Common myeloid progenitor, CD34-positive (primary cell): Measurements from ENCODE around the gene OR10A2. TPM values are rescaled to one million over a fixed set of nuclear protein-coding genes. Genes with fewer than 3 reads are reported as not detected.

ENCODE experiments used
- CTCF ChIA-PET: fragments of 350-600 bp; sonication (Branson Sonifier 250); formaldehyde crosslinking; loops from one replicate; lab custom pipeline; 2021; ENCODE audit warnings: antibody characterized with exemption; lab: Charles Lee
- POLR2A ChIA-PET: fragments of 350-600 bp; sonication (Branson Sonifier 250); formaldehyde crosslinking; loops from one replicate; lab custom pipeline; 2021; ENCODE audit warnings: antibody characterized with exemption; lab: Charles Lee
- DNase-seq, 3 donors: peaks; one replicate each; pipeline versions ENCODE4 v3.0.0 to v3.0.0-alpha.2; 2013
- H3K27ac ChIP-seq, 2 experiments: 1 replicate in 1 of 2; 2 replicates in 1 of 2; pipeline ENCODE4 v1.7.0; 2013; ENCODE audit warnings: inconsistent platforms in 2 of 2, low read length in 2 of 2, mild to moderate bottlenecking in 2 of 2, low read depth in 1 of 2, moderate library complexity in 1 of 2; ENCODE audit not compliant: severe bottlenecking in 2 of 2, insufficient read depth in 1 of 2, poor library complexity in 1 of 2
- H3K27me3 ChIP-seq, 5 experiments: replicated peaks in 2 of 5; 1 replicate in 3 of 5; 2 replicates in 2 of 5; pipeline versions ENCODE4 v1.6.1 to v1.7.0; 2013; ENCODE audit warnings: low read length in 4 of 5, mild to moderate bottlenecking in 2 of 5, moderate library complexity in 2 of 5, inconsistent platforms in 1 of 5; ENCODE audit not compliant: insufficient read depth in 5 of 5, control insufficient read depth in 4 of 5
- H3K36me3 ChIP-seq, 4 experiments: 1 replicate in 2 of 4; 2 replicates in 2 of 4; pipeline versions ENCODE4 v1.6.1 to v1.7.0; 2013; ENCODE audit warnings: low read length in 3 of 4, control low read depth in 1 of 4, mild to moderate bottlenecking in 1 of 4; ENCODE audit not compliant: control insufficient read depth in 4 of 4, insufficient read depth in 4 of 4
- H3K4me1 ChIP-seq, 4 experiments: 1 replicate in 3 of 4; 2 replicates in 1 of 4; pipeline versions ENCODE4 v1.6.1 to v1.7.1; 2013; ENCODE audit warnings: low read length in 3 of 4, mild to moderate bottlenecking in 3 of 4, control low read depth in 1 of 4, inconsistent platforms in 1 of 4, moderate library complexity in 1 of 4; ENCODE audit not compliant: control insufficient read depth in 4 of 4, insufficient read depth in 4 of 4; ENCODE audit errors: control extremely low read depth in 1 of 4
- H3K4me3 ChIP-seq, 7 experiments: 1 replicate in 4 of 7; 2 replicates in 3 of 7; pipeline versions ENCODE4 v1.5.1 to v1.7.0; 2013; ENCODE audit warnings: mild to moderate bottlenecking in 7 of 7, low read length in 6 of 7, moderate library complexity in 6 of 7, inconsistent platforms in 2 of 7, low read depth in 2 of 7, control low read depth in 1 of 7; ENCODE audit not compliant: insufficient read depth in 4 of 7, control insufficient read depth in 1 of 7; ENCODE audit errors: extremely low read depth in 1 of 7
- H3K9me3 ChIP-seq, 5 experiments: 1 replicate in 4 of 5; 2 replicates in 1 of 5; pipeline versions ENCODE4 v1.6.1 to v1.7.1; 2013; ENCODE audit warnings: low read length in 4 of 5, mild to moderate bottlenecking in 2 of 5, inconsistent platforms in 1 of 5, low read depth in 1 of 5, moderate library complexity in 1 of 5; ENCODE audit not compliant: control insufficient read depth in 4 of 5, insufficient read depth in 2 of 5; ENCODE audit errors: control extremely low read depth in 1 of 5
- WGBS: methylation state at CpG from one replicate; pipeline ENCODE4 v1.1.5; 2013; ENCODE audit not compliant: insufficient coverage; 5-methylcytosine and 5-hydroxymethylcytosine counted together
- polyA plus RNA-seq: library from polyadenylated mRNA; unstranded; fragments of 120-200 nt; gene quantifications from one replicate; pipeline ENCODE4 v1.2.1, GENCODE V29; 2013

OR10A2 gene
- 0.05 TPM for polyA plus RNA-seq

GRCh38 chr11:6862961-6863360, at the start of gene OR10A2:
Gene OR10A2, plus strand, starts transcription at chr11:6863057. Its CDS starts 6,698 bp downstream, at chr11:6869755.
- H3K4me3 ChIP-seq, result no peak within 1 kb of the TSS
- no peak for DNase-seq
- no peak within 1 kb of the TSS for H3K27ac ChIP-seq
- ChIA-PET CTCF (no interaction called here), POLR2A (no interaction called here)
- H3K36me3 ChIP-seq, result no peaks in the 10 kb centered on the region
- H3K4me1 ChIP-seq, result no peaks in the 10 kb centered on the region
- no peaks in the 10 kb centered on the region for H3K9me3 ChIP-seq
- WGBS, result 83% methylated on average over 1 of the region's 1 CpG
- H3K27me3 ChIP-seq, result no peaks in the 10 kb centered on the region

GRCh38 chr11:6813656-6814055, 49.2 kb upstream of the OR10A2 start:
- 88% methylated on average over 2 of the region's 2 CpGs for WGBS
- CTCF ChIA-PET, result no interaction called here

GRCh38 chr11:6817694-6818093, 45.2 kb upstream of the OR10A2 start:
- ChIA-PET POLR2A (no interaction called here), CTCF (interaction anchor here (0.7 kb wide), 1 partner anchor 10 kb away, joined by 3 read pairs; no protein-coding TSS in a partner anchor)
- H3K27ac ChIP-seq, result no peak overlapping the region
- H3K9me3 ChIP-seq, result peaks cover 1 to 17% (median 13%) of the 10 kb centered on the region in 5 experiments
- H3K27me3 ChIP-seq, result peaks cover 0 to 5% (median 0%) of the 10 kb centered on the region in 5 experiments
- DNase-seq, result no peak
- no peak overlapping the region for H3K4me3 ChIP-seq
- H3K4me1 ChIP-seq, result no peaks in the 10 kb centered on the region
- WGBS, result 100% methylated on average over 1 of the region's 1 CpG
- H3K36me3 ChIP-seq, result no peaks in the 10 kb centered on the region

More at GRCh38 chr11:6813656-6814055, 49.2 kb upstream of the OR10A2 start:
- Histone ChIP-seq H3K4me3 (no peak overlapping the region), H3K36me3 (no peaks in the 10 kb centered on the region), H3K9me3 (peaks cover 0 to 8% (median 6%) of the 10 kb centered on the region in 5 experiments), H3K4me1 (no peaks in the 10 kb centered on the region), H3K27me3 (peaks cover 0 to 3% (median 0%) of the 10 kb centered on the region in 5 experiments), H3K27ac (no peak overlapping the region)
- DNase-seq, result no peak
- POLR2A ChIA-PET, result no interaction called here

DNA sequence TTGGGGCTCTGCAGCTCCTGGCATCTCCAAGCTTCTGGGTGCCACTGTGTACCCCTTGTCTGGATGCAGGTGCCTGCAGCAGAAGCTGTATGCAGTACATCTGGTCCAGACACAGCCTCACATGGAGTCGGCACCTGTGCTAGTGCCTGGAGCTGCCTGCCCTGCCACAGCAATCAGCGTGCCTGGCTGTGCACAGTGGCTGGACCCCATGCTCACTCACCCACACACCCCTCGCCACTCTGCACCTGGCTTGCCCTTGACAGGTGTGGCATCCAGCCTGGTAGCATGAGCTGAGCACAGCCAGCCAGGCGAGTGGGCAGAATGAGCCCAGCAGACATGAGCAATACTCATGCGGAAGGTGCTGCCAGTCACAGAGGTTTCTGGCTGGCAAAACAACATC, 43.9 kb upstream of the OR10A2 start:
- ChIA-PET POLR2A (interaction anchor here (0.6 kb wide), 1 partner anchor 24 kb away, joined by 4 read pairs; no protein-coding TSS in a partner anchor), CTCF (interaction anchor here (1.2 kb wide), 1 partner anchor 13 kb away, joined by 3 read pairs; no protein-coding TSS in a partner anchor)
- DNase-seq, result no peak
- Histone ChIP-seq H3K36me3 (no peaks in the 10 kb centered on the region), H3K4me3 (no peak overlapping the region), H3K27me3 (peaks cover 0 to 2% (median 0%) of the 10 kb centered on the region in 5 experiments), H3K27ac (no peak overlapping the region), H3K4me1 (no peaks in the 10 kb centered on the region), H3K9me3 (peaks cover 0 to 17% (median 13%) of the 10 kb centered on the region in 5 experiments)
- 100% methylated on average over 4 of the region's 5 CpGs for WGBS

DNA sequence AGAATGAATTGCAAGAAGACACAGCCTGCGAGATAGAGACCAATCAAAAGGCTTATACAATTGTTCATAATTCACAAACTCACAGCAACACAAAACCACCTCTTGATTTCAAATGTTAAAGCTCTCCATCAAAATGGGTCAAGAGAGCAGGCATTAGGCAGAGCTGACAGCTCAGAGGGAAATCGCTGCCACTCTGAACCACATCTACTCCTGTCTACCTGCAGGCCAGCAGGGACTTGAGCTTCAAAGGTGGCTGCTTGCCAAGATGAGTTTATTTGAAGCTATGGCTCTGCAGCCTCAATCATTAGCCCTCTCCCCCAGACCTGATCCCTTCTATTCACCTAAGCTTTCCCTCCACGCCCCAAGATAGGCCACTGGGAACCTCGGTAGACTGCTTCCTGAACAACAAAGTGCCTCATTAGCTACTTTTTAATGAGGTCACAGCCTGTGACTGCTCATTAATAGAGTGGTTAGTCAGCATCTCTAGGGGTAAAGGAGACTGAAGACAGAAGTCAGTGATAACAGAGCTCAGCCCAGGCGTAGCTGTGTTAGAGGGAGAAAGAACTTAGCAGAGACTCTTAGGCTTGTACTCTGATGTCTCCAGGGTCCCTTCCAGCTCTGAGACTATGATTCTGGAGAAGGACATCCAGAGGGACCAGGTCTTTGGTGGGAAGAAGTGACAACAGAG, 38.6 kb upstream of the OR10A2 start:
- Histone ChIP-seq H3K4me3 (no peak overlapping the region), H3K27me3 (peaks cover 0 to 2% (median 0%) of the 10 kb centered on the region in 5 experiments), H3K27ac (no peak overlapping the region), H3K9me3 (peaks cover 0 to 5% (median under 1%) of the 10 kb centered on the region in 5 experiments), H3K36me3 (no peaks in the 10 kb centered on the region), H3K4me1 (no peaks in the 10 kb centered on the region)
- WGBS, result 94% methylated on average over 2 of the region's 5 CpGs
- POLR2A ChIA-PET, result no interaction called here
- CTCF ChIA-PET, result interaction anchor here (1.5 to 1.9 kb wide), 2 partner anchors 10 to 12 kb away, joined by 5 to 6 read pairs; no protein-coding TSS in a partner anchor
- no peak for DNase-seq

GRCh38 chr11:6825231-6825744, 37.6 kb upstream of the OR10A2 start:
- ChIA-PET POLR2A (no interaction called here), CTCF (interaction anchor here (1.5 to 1.9 kb wide), 2 partner anchors 9 to 13 kb away, joined by 5 to 6 read pairs; no protein-coding TSS in a partner anchor)
- Histone ChIP-seq H3K27me3 (peaks cover 0 to 2% (median 0%) of the 10 kb centered on the region in 5 experiments), H3K27ac (no peak overlapping the region), H3K4me1 (no peaks in the 10 kb centered on the region), H3K4me3 (no peak overlapping the region), H3K36me3 (no peaks in the 10 kb centered on the region), H3K9me3 (peaks cover 0 to 2% (median 0%) of the 10 kb centered on the region in 5 experiments)
- DNase-seq, result no peak
- WGBS, result 100% methylated on average over 6 of the region's 7 CpGs

- CTCF ChIA-PET, result no interaction called here
- no peak for DNase-seq
Measured at GRCh38 chr11:6828103-6828502, 34.8 kb upstream of the OR10A2 start.

More at GRCh38 chr11:6828103-6828502, 34.8 kb upstream of the OR10A2 start:
- Histone ChIP-seq H3K27ac (no peak overlapping the region), H3K4me1 (no peaks in the 10 kb centered on the region), H3K9me3 (no peaks in the 10 kb centered on the region), H3K27me3 (no peaks in the 10 kb centered on the region), H3K4me3 (no peak overlapping the region), H3K36me3 (no peaks in the 10 kb centered on the region)
- 100% methylated on average over 1 of the region's 1 CpG for WGBS
- POLR2A ChIA-PET, result no interaction called here
